GM06990 (cell line): ENCODE results near the gene RALY.

Experiments
- DNase-seq: peaks from one replicate; pipeline ENCODE4 v3.0.0-alpha.2; 2011; ENCODE audit not compliant: insufficient read length; ENCODE audit errors: extremely low read depth
- H3K27me3 ChIP-seq: replicated peaks from 2 replicates; pipeline ENCODE4 v1.6.0; 2011; ENCODE audit warnings: low read length; ENCODE audit not compliant: control insufficient read depth, insufficient read depth
- H3K36me3 ChIP-seq: 2 replicates; pipeline ENCODE4 v1.5.1; 2011; ENCODE audit warnings: low read length; ENCODE audit not compliant: control insufficient read depth, insufficient read depth
- H3K4me3 ChIP-seq: replicated peaks from 2 replicates; pipeline ENCODE4 v1.5.1; 2011; ENCODE audit warnings: low read depth, mild to moderate bottlenecking, control low read depth, low read length
- TF ChIP-seq, protein P1 (sequence below): IDR thresholded peaks from 2 replicates; pipeline ENCODE4 v1.5.1; 2011; ENCODE audit warnings: low read length, control low read depth, mild to moderate bottlenecking, inconsistent platforms; ENCODE audit not compliant: insufficient read depth, poor library complexity, severe bottlenecking

Gene RALY

GRCh38 chr20:34045294-34045693, 51.6 kb downstream of the RALY start:
- Histone ChIP-seq H3K27me3 (no peaks in the 10 kb centered on the region), H3K4me3 (no peak overlapping the region), H3K36me3 (peaks cover 3% of the 10 kb centered on the region)
- TF ChIP-seq, protein P1, sequence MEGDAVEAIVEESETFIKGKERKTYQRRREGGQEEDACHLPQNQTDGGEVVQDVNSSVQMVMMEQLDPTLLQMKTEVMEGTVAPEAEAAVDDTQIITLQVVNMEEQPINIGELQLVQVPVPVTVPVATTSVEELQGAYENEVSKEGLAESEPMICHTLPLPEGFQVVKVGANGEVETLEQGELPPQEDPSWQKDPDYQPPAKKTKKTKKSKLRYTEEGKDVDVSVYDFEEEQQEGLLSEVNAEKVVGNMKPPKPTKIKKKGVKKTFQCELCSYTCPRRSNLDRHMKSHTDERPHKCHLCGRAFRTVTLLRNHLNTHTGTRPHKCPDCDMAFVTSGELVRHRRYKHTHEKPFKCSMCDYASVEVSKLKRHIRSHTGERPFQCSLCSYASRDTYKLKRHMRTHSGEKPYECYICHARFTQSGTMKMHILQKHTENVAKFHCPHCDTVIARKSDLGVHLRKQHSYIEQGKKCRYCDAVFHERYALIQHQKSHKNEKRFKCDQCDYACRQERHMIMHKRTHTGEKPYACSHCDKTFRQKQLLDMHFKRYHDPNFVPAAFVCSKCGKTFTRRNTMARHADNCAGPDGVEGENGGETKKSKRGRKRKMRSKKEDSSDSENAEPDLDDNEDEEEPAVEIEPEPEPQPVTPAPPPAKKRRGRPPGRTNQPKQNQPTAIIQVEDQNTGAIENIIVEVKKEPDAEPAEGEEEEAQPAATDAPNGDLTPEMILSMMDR = no peak
- DNase-seq = no peak

GRCh38 chr20:34045930-34046725, 52.4 kb downstream of the RALY start:
- DNase-seq = no peak
- Histone ChIP-seq H3K27me3 (no peaks in the 10 kb centered on the region), H3K4me3 (no peak overlapping the region), H3K36me3 (peaks cover 3% of the 10 kb centered on the region)
- TF ChIP-seq, protein P1 = no peak

DNA sequence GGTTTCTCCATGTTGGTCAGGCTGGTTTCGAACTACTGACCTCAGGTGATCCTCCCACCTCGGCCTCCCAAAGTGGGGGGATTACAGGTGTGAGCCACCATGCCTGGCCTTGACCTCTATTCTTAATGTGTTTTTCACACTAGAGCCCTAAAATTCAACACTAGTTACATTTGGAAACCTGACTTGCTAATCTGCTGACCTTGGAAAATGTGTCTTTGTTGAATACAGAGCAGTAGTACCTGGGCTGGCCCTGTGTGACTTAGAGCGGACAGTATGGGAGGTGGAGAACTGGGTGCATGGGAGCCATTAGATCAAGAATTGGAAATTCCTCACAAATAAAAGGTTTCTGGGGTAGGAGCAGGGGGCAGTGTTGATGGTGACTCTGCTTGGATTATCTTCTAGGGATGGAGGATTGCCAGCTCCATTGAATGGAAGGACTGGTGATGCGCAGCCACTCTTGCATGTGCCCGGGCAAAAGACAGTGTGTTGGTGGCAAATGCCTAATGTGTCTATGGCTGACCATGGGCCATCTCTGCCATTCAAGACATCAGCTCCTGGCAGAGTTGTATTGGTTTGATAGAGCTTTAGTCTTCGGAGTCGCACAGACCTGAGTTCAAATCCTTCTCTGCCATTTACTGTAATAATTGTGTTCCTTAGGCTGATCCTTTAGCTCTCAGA, 53.4 kb downstream of the RALY start:
- TF ChIP-seq, protein P1 = no peak
- H3K27me3 ChIP-seq = no peaks in the 10 kb centered on the region
- no peak for DNase-seq
- H3K36me3 ChIP-seq = peaks cover 3% of the 10 kb centered on the region
- H3K4me3 ChIP-seq = no peak overlapping the region

DNA sequence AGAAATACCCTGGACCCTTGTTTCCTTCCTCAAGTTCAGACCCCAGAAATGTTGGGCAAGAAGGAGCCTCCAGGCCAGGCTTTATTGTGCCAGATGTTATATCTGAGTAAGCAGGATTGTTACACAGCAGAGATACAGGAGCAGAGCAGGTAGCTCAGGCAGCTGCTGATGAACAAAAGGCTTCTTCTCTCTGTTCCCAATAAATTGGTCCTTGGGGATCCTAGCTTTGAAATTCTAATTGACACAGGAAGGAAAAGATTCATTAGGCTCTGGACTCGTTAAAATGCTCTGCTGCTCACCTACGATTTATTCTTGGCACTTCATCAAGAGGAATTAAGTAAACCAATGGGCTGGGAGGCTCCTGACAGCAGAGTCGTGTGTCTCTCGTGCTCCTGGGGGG, 54.2 kb downstream of the RALY start:
- H3K4me3 ChIP-seq = no peak overlapping the region
- TF ChIP-seq, protein P1 = no peak
- peaks cover 3% of the 10 kb centered on the region for H3K36me3 ChIP-seq
- H3K27me3 ChIP-seq = no peaks in the 10 kb centered on the region
- DNase-seq = no peak

DNA sequence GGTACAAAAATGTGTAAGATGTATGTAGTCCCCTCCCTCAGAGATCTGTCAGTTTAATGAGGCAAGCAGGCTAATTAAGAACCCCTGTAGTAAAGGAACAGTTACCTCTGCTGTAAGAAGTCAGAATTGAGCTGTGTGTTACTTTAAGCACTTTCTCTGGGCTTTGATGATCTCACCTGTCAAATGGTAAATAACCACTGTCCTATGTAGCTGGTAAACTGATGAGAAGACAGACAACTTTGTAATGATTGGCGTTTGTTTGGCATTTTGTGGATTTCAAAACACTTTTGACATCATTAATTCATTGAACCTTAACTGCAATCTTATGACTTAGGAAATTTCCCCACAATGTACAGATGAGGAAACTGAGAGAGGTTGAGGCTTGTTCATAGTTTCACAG, 55.7 kb downstream of the RALY start:
- TF ChIP-seq, protein P1 = no peak
- DNase-seq = no peak
- H3K27me3 ChIP-seq = no peaks in the 10 kb centered on the region
- peaks cover 3% of the 10 kb centered on the region for H3K36me3 ChIP-seq
- H3K4me3 ChIP-seq = no peak overlapping the region
